ENCODE data around the gene ZBTB20.
A peak's percentile ranks its signal among the peaks of the same experiment; 100 is the strongest.

The ZBTB20 gene

DNA sequence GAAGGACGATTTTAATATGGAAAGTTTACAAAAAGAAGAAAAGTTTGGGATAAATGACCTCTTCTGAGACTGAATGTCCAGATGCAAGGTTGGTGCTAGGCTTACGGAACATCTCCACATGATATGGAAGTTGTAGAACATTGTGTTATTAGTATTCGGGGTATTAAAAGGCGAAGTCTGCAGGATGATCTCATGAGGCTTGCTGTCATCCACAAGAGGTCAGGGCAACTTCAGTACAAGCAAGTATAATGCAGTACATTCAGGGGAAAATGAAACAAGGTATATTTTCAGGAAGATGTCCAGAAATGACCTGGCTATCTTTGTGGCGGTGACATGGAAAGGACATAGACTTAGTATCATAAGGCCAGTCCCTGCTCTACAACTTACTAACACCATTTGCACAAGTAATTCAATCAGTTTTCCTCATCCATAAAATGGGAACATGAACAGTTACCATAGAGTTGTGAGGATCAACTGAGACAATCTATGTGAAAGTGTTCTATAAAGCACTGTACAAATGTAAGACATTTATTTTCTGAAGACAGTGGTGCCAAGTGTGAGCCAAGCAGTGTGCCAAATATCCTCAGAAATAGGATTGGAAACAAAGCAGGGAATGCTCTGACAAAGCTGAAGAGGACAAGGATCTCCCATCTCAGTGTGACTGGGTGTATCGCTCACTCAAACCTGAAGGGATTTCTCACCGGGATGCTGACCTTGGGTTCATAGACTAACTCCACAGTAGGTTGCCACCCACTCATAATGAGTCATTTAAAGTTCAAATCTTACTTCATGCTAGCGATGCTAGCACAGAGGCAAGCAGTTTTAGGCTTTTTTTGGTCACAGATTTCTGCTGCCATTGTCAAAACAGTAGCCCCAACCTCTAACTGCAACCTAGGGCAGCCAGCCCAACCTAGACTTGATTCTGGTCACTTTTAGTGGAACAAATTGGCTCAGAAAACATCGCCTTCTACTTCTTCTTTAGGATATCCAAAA lies 735.0 kb downstream of the ZBTB20 start:
- DNase-seq (ENCODE audit: low spot score) = peak; percentile 50
- Mint-ChIP-seq H3K9me3 (no peaks in the 10 kb centered on the region), H3K27me3 (ENCODE audit: low read depth) (no peaks in the 10 kb centered on the region), H3K4me3 (no peak overlapping the region), H3K36me3 (ENCODE audit: low read depth) (no peaks in the 10 kb centered on the region), H3K4me1 (ENCODE audit: low read depth) (peaks cover 11% of the 10 kb centered on the region), H3K27ac (no peak overlapping the region)

GRCh38 chr3:114411190-114411668 lies 735.9 kb downstream of the ZBTB20 start:
- no peaks in the 10 kb centered on the region for H3K36me3 Mint-ChIP-seq (ENCODE audit: low read depth)
- H3K4me3 Mint-ChIP-seq = no peak overlapping the region
- H3K27me3 Mint-ChIP-seq (ENCODE audit: low read depth) = no peaks in the 10 kb centered on the region
- no peak overlapping the region for H3K27ac Mint-ChIP-seq
- peaks cover 11% of the 10 kb centered on the region for H3K4me1 Mint-ChIP-seq (ENCODE audit: low read depth)
- H3K9me3 Mint-ChIP-seq = no peaks in the 10 kb centered on the region
- no peak for DNase-seq (ENCODE audit: low spot score)

GRCh38 chr3:114408736-114409670 lies 738.1 kb downstream of the ZBTB20 start:
- no peak for DNase-seq (ENCODE audit: low spot score)
- H3K4me3 Mint-ChIP-seq = no peak overlapping the region
- H3K27ac Mint-ChIP-seq = no peak overlapping the region
- H3K9me3 Mint-ChIP-seq = no peaks in the 10 kb centered on the region
- peaks cover 11% of the 10 kb centered on the region for H3K4me1 Mint-ChIP-seq (ENCODE audit: low read depth)
- H3K36me3 Mint-ChIP-seq (ENCODE audit: low read depth) = no peaks in the 10 kb centered on the region
- H3K27me3 Mint-ChIP-seq (ENCODE audit: low read depth) = peaks cover 3% of the 10 kb centered on the region

DNA sequence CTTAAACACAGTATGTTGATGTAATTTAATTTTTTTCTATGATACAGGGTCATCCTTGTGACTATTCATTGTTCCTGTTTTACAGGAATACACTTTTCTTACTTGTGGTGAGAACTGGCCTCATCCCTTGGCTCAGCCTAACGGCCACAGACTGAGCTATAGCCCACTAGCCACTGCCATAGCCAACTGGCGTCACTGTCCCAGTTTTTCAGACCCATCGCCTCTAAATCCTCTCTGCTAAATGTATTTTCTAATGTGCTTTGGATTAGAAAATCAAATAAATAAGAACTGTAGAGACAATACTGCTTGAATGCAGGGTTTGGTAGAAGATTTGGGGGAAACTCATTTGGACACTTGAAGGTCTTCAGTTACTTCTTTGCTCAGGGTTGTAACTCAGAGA lies 740.2 kb downstream of the ZBTB20 start:
- Mint-ChIP-seq H3K27me3 (ENCODE audit: low read depth) (peaks cover 5% of the 10 kb centered on the region), H3K36me3 (ENCODE audit: low read depth) (no peaks in the 10 kb centered on the region), H3K4me3 (no peak overlapping the region), H3K9me3 (no peaks in the 10 kb centered on the region), H3K27ac (no peak overlapping the region), H3K4me1 (ENCODE audit: low read depth) (peaks cover 3% of the 10 kb centered on the region)
- DNase-seq (ENCODE audit: low spot score) = no peak

DNA sequence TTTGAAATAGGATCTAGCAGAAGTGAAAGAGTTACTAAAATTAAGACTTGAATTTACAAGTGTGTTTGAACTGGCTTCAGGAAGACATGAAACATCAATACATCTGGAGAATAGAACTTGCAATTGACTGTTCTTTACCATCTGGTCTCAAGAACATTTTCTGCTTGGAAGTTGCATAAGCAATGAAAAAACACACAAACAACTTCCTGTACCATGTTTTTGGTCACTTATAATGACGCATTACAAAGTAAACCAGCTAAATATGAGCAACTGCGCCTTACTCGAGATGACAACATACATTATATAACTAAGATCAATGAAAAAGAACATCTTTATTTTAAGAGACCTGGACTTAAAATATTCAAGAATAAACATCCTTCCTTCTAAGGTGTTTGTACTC lies 740.8 kb downstream of the ZBTB20 start:
- Mint-ChIP-seq H3K4me1 (ENCODE audit: low read depth) (no peaks in the 10 kb centered on the region), H3K36me3 (ENCODE audit: low read depth) (no peaks in the 10 kb centered on the region), H3K4me3 (no peak overlapping the region), H3K27me3 (ENCODE audit: low read depth) (peaks cover 5% of the 10 kb centered on the region), H3K27ac (no peak overlapping the region), H3K9me3 (no peaks in the 10 kb centered on the region)
- DNase-seq (ENCODE audit: low spot score) = no peak

DNA sequence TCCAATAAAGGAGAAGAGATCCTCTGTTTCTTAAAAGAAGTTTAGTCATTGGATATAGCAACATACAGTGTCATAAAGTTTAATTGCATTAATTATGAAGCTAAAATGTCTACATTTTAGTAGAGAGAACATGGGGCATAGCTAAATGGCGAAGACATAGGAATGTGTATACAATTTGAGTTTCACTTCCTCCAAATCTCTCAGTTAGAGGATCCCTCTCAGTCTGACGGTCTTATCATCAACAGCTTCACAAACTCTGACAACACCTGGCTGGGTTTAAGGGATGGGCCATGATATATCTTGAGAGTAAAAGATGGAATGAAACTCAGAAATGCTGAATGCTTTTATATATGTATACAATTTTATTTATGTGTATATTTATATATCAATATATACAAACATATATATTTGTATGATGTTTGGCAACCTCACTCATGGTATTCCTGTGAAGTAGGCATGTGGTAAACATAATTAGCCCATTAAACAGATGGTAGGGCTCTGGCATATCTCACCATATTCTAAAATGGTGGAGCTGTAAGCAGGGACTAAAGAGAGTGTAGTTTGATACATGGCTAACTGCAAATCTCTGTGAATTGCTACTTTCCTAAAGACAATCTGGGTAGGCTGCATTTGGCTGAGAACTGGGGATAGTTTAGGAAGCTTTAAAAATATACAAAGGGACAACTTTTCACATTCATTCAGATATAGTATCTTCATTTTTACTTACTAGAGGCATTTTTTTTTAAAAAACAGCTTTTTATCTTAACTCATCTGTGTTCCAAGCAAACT lies 741.7 kb downstream of the ZBTB20 start:
- H3K4me1 Mint-ChIP-seq (ENCODE audit: low read depth) = no peaks in the 10 kb centered on the region
- peaks cover 5% of the 10 kb centered on the region for H3K27me3 Mint-ChIP-seq (ENCODE audit: low read depth)
- H3K4me3 Mint-ChIP-seq = no peak overlapping the region
- H3K27ac Mint-ChIP-seq = no peak overlapping the region
- H3K36me3 Mint-ChIP-seq (ENCODE audit: low read depth) = no peaks in the 10 kb centered on the region
- H3K9me3 Mint-ChIP-seq = no peaks in the 10 kb centered on the region
- no peak for DNase-seq (ENCODE audit: low spot score)

GRCh38 chr3:114404590-114404989 lies 742.5 kb downstream of the ZBTB20 start:
- Mint-ChIP-seq H3K9me3 (no peaks in the 10 kb centered on the region), H3K27me3 (ENCODE audit: low read depth) (peaks cover 5% of the 10 kb centered on the region), H3K4me1 (ENCODE audit: low read depth) (no peaks in the 10 kb centered on the region), H3K36me3 (ENCODE audit: low read depth) (no peaks in the 10 kb centered on the region), H3K4me3 (no peak overlapping the region), H3K27ac (no peak overlapping the region)
- no peak for DNase-seq (ENCODE audit: low spot score)

GRCh38 chr3:114402838-114403237 lies 744.2 kb downstream of the ZBTB20 start:
- H3K4me1 Mint-ChIP-seq (ENCODE audit: low read depth) = no peaks in the 10 kb centered on the region
- H3K36me3 Mint-ChIP-seq (ENCODE audit: low read depth) = no peaks in the 10 kb centered on the region
- H3K27me3 Mint-ChIP-seq (ENCODE audit: low read depth) = peaks cover 5% of the 10 kb centered on the region
- no peaks in the 10 kb centered on the region for H3K9me3 Mint-ChIP-seq
- DNase-seq (ENCODE audit: low spot score) = no peak
- no peak overlapping the region for H3K4me3 Mint-ChIP-seq
- no peak overlapping the region for H3K27ac Mint-ChIP-seq

DNA sequence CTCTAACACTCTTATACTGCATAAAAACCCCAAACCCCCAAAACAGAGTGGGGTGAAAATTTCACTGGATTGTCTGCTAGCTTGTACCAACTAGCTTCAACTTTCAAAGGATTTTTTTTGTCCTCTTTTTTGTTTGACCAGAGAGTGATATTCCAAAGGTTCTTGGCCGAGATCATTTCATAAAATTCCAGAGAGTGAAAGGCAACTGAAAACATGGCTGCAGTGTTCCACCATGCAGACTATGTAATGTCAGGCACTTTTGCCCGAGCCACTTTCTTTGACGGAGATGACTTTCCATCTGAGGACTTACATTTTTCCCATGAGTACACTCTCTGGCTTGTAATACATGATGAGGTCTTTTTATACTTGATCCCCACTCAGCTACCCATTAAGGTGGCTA lies 745.7 kb downstream of the ZBTB20 start:
- Mint-ChIP-seq H3K36me3 (ENCODE audit: low read depth) (no peaks in the 10 kb centered on the region), H3K27me3 (ENCODE audit: low read depth) (peaks cover 5% of the 10 kb centered on the region), H3K27ac (no peak overlapping the region), H3K4me3 (no peak overlapping the region), H3K9me3 (no peaks in the 10 kb centered on the region), H3K4me1 (ENCODE audit: low read depth) (no peaks in the 10 kb centered on the region)
- no peak for DNase-seq (ENCODE audit: low spot score)

DNA sequence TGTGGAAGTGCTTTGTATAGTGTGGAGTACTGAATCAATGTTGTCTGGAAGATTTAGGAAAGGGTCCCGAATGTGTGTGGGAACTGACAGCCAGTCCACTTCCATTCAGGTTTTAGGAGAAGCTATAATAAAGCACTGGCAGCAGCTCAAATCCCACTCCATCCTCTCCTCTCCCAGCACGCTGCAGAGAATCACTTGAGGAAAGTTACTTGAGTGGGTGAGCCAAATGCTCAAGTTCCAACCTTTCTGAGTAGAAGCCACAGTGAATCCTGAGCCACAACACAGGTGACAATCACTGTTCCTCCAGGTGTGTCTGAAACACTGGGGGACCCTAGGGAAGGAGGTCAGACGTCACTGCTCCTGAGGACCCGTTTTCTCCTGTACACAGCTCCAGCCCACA lies 746.7 kb downstream of the ZBTB20 start:
- H3K4me3 Mint-ChIP-seq = no peak overlapping the region
- H3K36me3 Mint-ChIP-seq (ENCODE audit: low read depth) = no peaks in the 10 kb centered on the region
- H3K4me1 Mint-ChIP-seq (ENCODE audit: low read depth) = no peaks in the 10 kb centered on the region
- H3K27me3 Mint-ChIP-seq (ENCODE audit: low read depth) = peaks cover 3% of the 10 kb centered on the region
- DNase-seq (ENCODE audit: low spot score) = no peak
- H3K27ac Mint-ChIP-seq = no peak overlapping the region
- H3K9me3 Mint-ChIP-seq = no peaks in the 10 kb centered on the region

- no peak for DNase-seq (ENCODE audit: low spot score)
- Mint-ChIP-seq H3K9me3 (no peaks in the 10 kb centered on the region), H3K27ac (no peak overlapping the region), H3K4me1 (ENCODE audit: low read depth) (no peaks in the 10 kb centered on the region), H3K4me3 (no peak overlapping the region), H3K27me3 (ENCODE audit: low read depth) (no peaks in the 10 kb centered on the region), H3K36me3 (ENCODE audit: low read depth) (no peaks in the 10 kb centered on the region)
These were observed 752.5 kb downstream of the ZBTB20 start for GRCh38 chr3:114394551-114394950.

- Mint-ChIP-seq H3K36me3 (ENCODE audit: low read depth) (no peaks in the 10 kb centered on the region), H3K27me3 (ENCODE audit: low read depth) (no peaks in the 10 kb centered on the region), H3K27ac (no peak overlapping the region), H3K4me1 (ENCODE audit: low read depth) (peaks cover 7% of the 10 kb centered on the region), H3K4me3 (no peak overlapping the region), H3K9me3 (no peaks in the 10 kb centered on the region)
- DNase-seq (ENCODE audit: low spot score) = no peak
These were observed 753.6 kb downstream of the ZBTB20 start for GRCh38 chr3:114393367-114394072.

GRCh38 chr3:114392831-114393230 lies 754.3 kb downstream of the ZBTB20 start:
- H3K9me3 Mint-ChIP-seq = no peaks in the 10 kb centered on the region
- H3K4me1 Mint-ChIP-seq (ENCODE audit: low read depth) = peaks cover 10% of the 10 kb centered on the region
- no peaks in the 10 kb centered on the region for H3K27me3 Mint-ChIP-seq (ENCODE audit: low read depth)

More at GRCh38 chr3:114392831-114393230, 754.3 kb downstream of the ZBTB20 start:
- no peak for DNase-seq (ENCODE audit: low spot score)
- Mint-ChIP-seq H3K27ac (no peak overlapping the region), H3K4me3 (no peak overlapping the region), H3K36me3 (ENCODE audit: low read depth) (no peaks in the 10 kb centered on the region)

Data from T-helper 2 cell treated with Interferon-gamma antibody and Interleukin-4, amounts not matched to agents 5 μg/mL and 100 μg/mL, for 36 hours (primary cell).